GM18873 (cell line): Measurements from ENCODE around the gene SLC2A1.

Experiments used
- ATAC-seq: cut with Tn5 transposase; IDR thresholded peaks from one replicate; pipeline ENCODE4 v1.9.1; 2021; ENCODE audit warnings: mild to moderate bottlenecking, moderate library complexity, moderate number of reproducible peaks; ENCODE audit not compliant: unreplicated experiment, low FRiP score

The SLC2A1 gene

GRCh38 chr1:42961312-42962091 lies 2.8 kb upstream of the SLC2A1 start:
- no peak for ATAC-seq

- ATAC-seq, result no peak
Observed at GRCh38 chr1:42960566-42961311, 2.1 kb upstream of the SLC2A1 start.

GRCh38 chr1:42960122-42960390 lies 1.4 kb upstream of the SLC2A1 start:
- ATAC-seq, result no peak

GRCh38 chr1:42957880-42958487 lies 684 bp downstream of the SLC2A1 start:
- ATAC-seq, result peak; percentile 30

- no peak for ATAC-seq
Observed at GRCh38 chr1:42957229-42957879, 1.3 kb downstream of the SLC2A1 start.

GRCh38 chr1:42956739-42957138 lies 1.9 kb downstream of the SLC2A1 start:
- ATAC-seq, result no peak

GRCh38 chr1:42955311-42956063 lies 3.2 kb downstream of the SLC2A1 start:
- ATAC-seq, result no peak

GRCh38 chr1:42953182-42954180 lies 5.2 kb downstream of the SLC2A1 start:
- no peak for ATAC-seq

GRCh38 chr1:42952303-42953001 lies 6.2 kb downstream of the SLC2A1 start:
- peak; percentile 45 for ATAC-seq

- ATAC-seq, result no peak
Observed at GRCh38 chr1:42951588-42951987, 7.1 kb downstream of the SLC2A1 start.

GRCh38 chr1:42950116-42950481 lies 8.6 kb downstream of the SLC2A1 start:
- no peak for ATAC-seq

GRCh38 chr1:42949312-42950115 lies 9.2 kb downstream of the SLC2A1 start:
- no peak for ATAC-seq

- no peak for ATAC-seq
Observed at GRCh38 chr1:42947965-42948732, 10.5 kb downstream of the SLC2A1 start.

GRCh38 chr1:42947117-42947516 lies 11.6 kb downstream of the SLC2A1 start:
- ATAC-seq, result no peak

GRCh38 chr1:42946120-42946898 lies 12.4 kb downstream of the SLC2A1 start:
- ATAC-seq, result no peak

- no peak for ATAC-seq
Observed at GRCh38 chr1:42945164-42945563, 13.5 kb downstream of the SLC2A1 start.
